T-cell (primary cell): ENCODE results near the gene ZCCHC8. TPM values are rescaled to one million over a fixed set of nuclear protein-coding genes. Genes with fewer than 3 reads are reported as not detected.
A peak's percentile ranks its signal among the peaks of the same experiment; 100 is the strongest.
"Not testable (repeated sequence)": the region's sequence is repeated elsewhere in the genome, so short reads cannot be mapped to it uniquely, and the experiment has no call there.

Source experiments
- ATAC-seq, 4 experiments: fragments of 200-7000 bp in 3 of 4; fragments of 150-1000 bp in 1 of 4; cut with Tn5 transposase; replicated peaks in 1 of 4; 1 replicate in 3 of 4; 2 replicates in 1 of 4; pipeline ENCODE4 v1.10.0; 2021; ENCODE audit warnings: moderate library complexity in 3 of 4, mild to moderate bottlenecking in 2 of 4, moderate number of reproducible peaks in 1 of 4
- CTCF ChIA-PET, 2 donors: fragments of 300-600 bp; sonication (Branson Sonifier 250); formaldehyde crosslinking; loops; one replicate each; lab custom pipeline; 2022; ENCODE audit warnings: antibody characterized with exemption in 2 of 2; lab: Charles Lee
- POLR2A ChIA-PET, 2 donors: fragments of 300-600 bp; sonication (Branson Sonifier 250); formaldehyde crosslinking; loops; one replicate each; lab custom pipeline; 2022; ENCODE audit warnings: antibody characterized with exemption in 2 of 2; lab: Charles Lee
- DNase-seq, 35 experiments: peaks; one replicate each; pipeline versions ENCODE4 v3.0.0 to v3.0.0-alpha.2; 2013 to 2023
- H3K27ac ChIP-seq: one replicate; pipeline ENCODE4 v1.5.1; 2013; ENCODE audit warnings: low read length
- H3K27me3 ChIP-seq, 2 experiments: replicated peaks in 1 of 2; 1 replicate in 1 of 2; 2 replicates in 1 of 2; pipeline versions ENCODE4 v1.6.1 to v1.7.0; 2013; ENCODE audit warnings: low read length in 1 of 2, mixed read lengths in 1 of 2; ENCODE audit not compliant: control insufficient read depth in 2 of 2, insufficient read depth in 2 of 2; ENCODE audit errors: extremely low read depth in 1 of 2
- H3K36me3 ChIP-seq, 2 donors: 1 replicate in 1 of 2; 2 replicates in 1 of 2; pipeline versions ENCODE4 v1.6.1 to v1.7.0; 2013; ENCODE audit warnings: low read length in 1 of 2; ENCODE audit not compliant: control insufficient read depth in 2 of 2, insufficient read depth in 1 of 2; ENCODE audit errors: extremely low read depth in 1 of 2
- H3K4me1 ChIP-seq, 2 experiments: 1 replicate in 1 of 2; 2 replicates in 1 of 2; pipeline versions ENCODE4 v1.6.1 to v1.7.0; 2013; ENCODE audit warnings: low read length in 2 of 2, mixed read lengths in 1 of 2; ENCODE audit not compliant: insufficient read depth in 2 of 2, control insufficient read depth in 1 of 2; ENCODE audit errors: extremely low read depth in 1 of 2
- H3K4me3 ChIP-seq, 2 donors: 1 replicate in 1 of 2; 2 replicates in 1 of 2; pipeline versions ENCODE4 v1.5.1 to v1.7.0; 2013; ENCODE audit warnings: mild to moderate bottlenecking in 2 of 2, low read length in 1 of 2, moderate library complexity in 1 of 2; ENCODE audit not compliant: control insufficient read depth in 1 of 2; ENCODE audit errors: extremely low read depth in 1 of 2
- H3K9me3 ChIP-seq: 2 replicates; pipeline ENCODE4 v1.7.0; 2013
- H3K27ac Mint-ChIP-seq, 2 donors: one replicate each; pipeline ENCODE4 v1.8.0; 2020 to 2021; ENCODE audit warnings: mild to moderate bottlenecking in 2 of 2, mixed read lengths in 2 of 2
- H3K27me3 Mint-ChIP-seq, 2 donors: one replicate each; pipeline ENCODE4 v1.8.0; 2021 to 2022; ENCODE audit warnings: mixed read lengths in 2 of 2
- H3K36me3 Mint-ChIP-seq: one replicate; pipeline ENCODE4 v1.8.0; 2021; ENCODE audit warnings: mixed read lengths
- H3K4me1 Mint-ChIP-seq, 3 donors: one replicate each; pipeline ENCODE4 v1.8.0; 2020 to 2022; ENCODE audit warnings: mixed read lengths in 3 of 3, mild to moderate bottlenecking in 1 of 3
- H3K4me3 Mint-ChIP-seq, 3 donors: one replicate each; pipeline ENCODE4 v1.8.0; 2020 to 2022; ENCODE audit warnings: mild to moderate bottlenecking in 3 of 3, mixed read lengths in 3 of 3, moderate library complexity in 3 of 3
- H3K9me3 Mint-ChIP-seq, 3 donors: one replicate each; pipeline ENCODE4 v1.8.0; 2020 to 2022; ENCODE audit warnings: mixed read lengths in 3 of 3
- WGBS: methylation state at CpG from one replicate; pipeline ENCODE4 v1.1.5; 2013; ENCODE audit warnings: missing lambda C conversion rate; ENCODE audit not compliant: insufficient coverage; 5-methylcytosine and 5-hydroxymethylcytosine counted together
- total RNA-seq, 35 experiments: library from RNA in 6 of 35; stranded (reverse) in 6 of 35; fragments of 120-200 nt in 1 of 35; gene quantifications; one replicate each; pipeline versions ENCODE4 v1.2.1 to v1.2.4 and lab custom pipeline; 2013 to 2026

ZCCHC8 gene
- total RNA-seq, 5 donors from 2014 or later (not counting 1 experiment from before 2014, with no cell fraction given): 41.9 to 49.5 (median 45.3) TPM

DNA sequence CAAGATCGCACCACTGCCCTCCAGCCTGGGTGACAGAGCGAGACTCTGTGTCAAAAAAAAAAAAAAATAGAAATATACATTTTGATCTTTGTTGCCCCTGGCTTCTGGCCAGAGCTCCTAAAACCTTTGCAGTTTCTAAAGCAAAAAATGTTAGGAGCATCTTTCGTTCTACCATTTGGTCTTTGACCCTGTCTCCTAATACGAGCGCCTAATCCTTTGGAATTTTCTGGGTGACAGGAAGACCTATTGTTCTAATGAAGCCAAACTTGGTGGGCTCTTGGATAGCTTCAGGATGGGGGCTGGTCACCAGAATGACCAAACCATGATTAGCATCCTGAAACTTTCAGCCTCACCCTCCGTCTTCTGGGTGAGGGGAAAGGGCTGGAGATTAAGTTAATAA is 46.0 kb downstream of the ZCCHC8 start:
- Mint-ChIP-seq H3K4me3 (peak overlapping the region in 1 of 3 donors; percentile 46), H3K36me3 (no peaks in the 10 kb centered on the region), H3K27ac (peak overlapping the region in 1 of 2 donors; percentile 22), H3K9me3 (no peaks in the 10 kb centered on the region), H3K4me1 (peaks cover 26 to 39% (median 34%) of the 10 kb centered on the region in 3 donors), H3K27me3 (no peaks in the 10 kb centered on the region)
- CTCF ChIA-PET: no interaction called here
- no peaks in the 10 kb centered on the region for H3K36me3 ChIP-seq
- H3K4me3 ChIP-seq: no peak overlapping the region
- no peaks in the 10 kb centered on the region for H3K27me3 ChIP-seq
- POLR2A ChIA-PET: interaction anchor here in 1 of 2 donors (0.6 kb wide), 1 partner anchor 13 kb away, joined by 3 read pairs; no protein-coding TSS in a partner anchor
- H3K27ac ChIP-seq: no peak overlapping the region
- 62% methylated on average over 4 of the region's 6 CpGs for whole genome bisulfite sequencing
- no peaks in the 10 kb centered on the region for H3K9me3 ChIP-seq
- peaks cover 18 to 33% of the 10 kb centered on the region in 2 experiments for H3K4me1 ChIP-seq
- ATAC-seq (no peak), DNase-seq (no peak)

- H3K4me3 Mint-ChIP-seq: peak overlapping the region in 2 of 3 donors; percentile 66 to 71
- H3K27ac ChIP-seq: peak overlapping the region; percentile 66
- H3K36me3 ChIP-seq: no peaks in the 10 kb centered on the region
- no peaks in the 10 kb centered on the region for H3K27me3 ChIP-seq
- CTCF ChIA-PET: no interaction called here
- no peaks in the 10 kb centered on the region for H3K9me3 Mint-ChIP-seq
- H3K36me3 Mint-ChIP-seq: no peaks in the 10 kb centered on the region
- DNase-seq (no peak), ATAC-seq (no peak)
- 98% methylated on average over 7 of the region's 12 CpGs for WGBS
- POLR2A ChIA-PET: interaction anchor here in 1 of 2 donors (0.6 kb wide), 2 partner anchors 14 to 129 kb away, joined by 3 read pairs; no protein-coding TSS in a partner anchor
- H3K27me3 Mint-ChIP-seq: no peaks in the 10 kb centered on the region
- no peaks in the 10 kb centered on the region for H3K9me3 ChIP-seq
- peak overlapping the region; percentile 94 to 100 for H3K27ac Mint-ChIP-seq
- H3K4me1 ChIP-seq: peaks cover 18 to 33% of the 10 kb centered on the region in 2 experiments
- H3K4me3 ChIP-seq: no peak overlapping the region
- H3K4me1 Mint-ChIP-seq: peaks cover 26 to 39% (median 34%) of the 10 kb centered on the region in 3 donors
These were observed 46.4 kb downstream of the ZCCHC8 start for GRCh38 chr12:122454250-122454721.

DNA sequence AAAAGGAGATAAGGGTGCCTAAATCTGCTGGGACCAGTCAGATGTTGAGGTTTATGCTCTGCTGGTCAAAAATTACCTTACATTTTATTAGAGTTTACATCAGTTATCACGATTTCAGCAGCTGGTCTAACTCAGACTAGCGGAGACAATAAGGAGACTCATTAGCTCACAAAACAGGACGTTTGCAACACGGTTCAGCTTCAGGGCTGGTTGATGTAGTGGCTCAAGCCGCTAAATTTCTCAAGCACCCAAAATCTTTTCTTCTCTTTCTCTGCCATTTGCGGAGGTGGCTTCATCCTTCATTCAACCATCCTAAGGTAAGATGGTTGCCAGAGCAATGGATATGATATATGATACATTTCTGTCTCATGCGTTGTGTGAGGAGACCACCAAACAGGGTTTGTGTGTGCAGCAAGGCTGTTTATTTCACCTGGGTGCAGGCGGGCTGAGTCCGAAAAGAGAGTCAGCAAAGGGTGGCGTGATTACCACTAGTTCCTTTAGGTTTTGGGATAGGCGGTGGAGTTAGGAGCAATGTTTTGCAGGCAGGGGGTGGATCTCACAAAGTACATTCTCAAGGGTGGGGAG is 47.9 kb downstream of the ZCCHC8 start:
- 60% methylated on average over 5 of the region's 11 CpGs for WGBS
- H3K4me3 Mint-ChIP-seq: peak overlapping the region; percentile 66 to 71 (median 66)

DNA sequence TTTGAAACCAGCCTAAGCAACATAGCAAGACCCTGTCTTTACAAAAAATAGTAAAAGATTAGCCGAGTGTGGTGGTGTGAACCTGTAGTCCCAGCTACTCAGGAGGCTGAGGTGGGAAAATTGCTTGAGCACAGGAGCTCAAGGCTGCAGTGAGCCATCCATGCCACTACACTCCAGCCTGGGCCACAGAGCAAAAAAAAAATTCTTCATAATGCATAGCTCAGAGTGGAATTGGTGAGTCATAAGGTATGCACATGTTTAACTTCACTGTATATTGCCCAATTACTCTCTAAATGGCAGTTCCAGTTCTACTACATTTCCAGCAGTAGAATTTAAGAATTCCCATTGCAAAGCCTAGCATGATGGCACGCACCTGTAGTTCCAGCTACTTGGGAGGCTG is 51.4 kb downstream of the ZCCHC8 start:
- no CpG with 5 or more reads among the region's 2 CpGs for WGBS
- no peaks in the 10 kb centered on the region for H3K27me3 ChIP-seq
- no peak for ATAC-seq
- peaks cover 17 to 23% of the 10 kb centered on the region in 2 experiments for H3K4me1 ChIP-seq
- ChIA-PET POLR2A (interaction anchor here in 1 of 2 donors (0.6 kb wide), 1 partner anchor 23 kb away, joined by 3 read pairs; no protein-coding TSS in a partner anchor), CTCF (interaction anchor here (0.6 to 0.8 kb wide), 3 partner anchors 22 to 225 kb away, joined by 3 to 4 read pairs (median 3); no protein-coding TSS in a partner anchor)
- no peak overlapping the region for H3K4me3 ChIP-seq
- Mint-ChIP-seq H3K9me3 (no peaks in the 10 kb centered on the region), H3K27ac (no peak overlapping the region), H3K27me3 (no peaks in the 10 kb centered on the region), H3K4me3 (no peak overlapping the region), H3K4me1 (peaks cover 24% of the 10 kb centered on the region in 3 donors), H3K36me3 (no peaks in the 10 kb centered on the region)
- H3K9me3 ChIP-seq: no peaks in the 10 kb centered on the region
- DNase-seq: no peak
- H3K36me3 ChIP-seq: no peaks in the 10 kb centered on the region
- no peak overlapping the region for H3K27ac ChIP-seq

More for the DNA sequence above, 47.9 kb downstream of the ZCCHC8 start:
- Histone ChIP-seq H3K27me3 (no peaks in the 10 kb centered on the region), H3K4me3 (no peak overlapping the region), H3K4me1 (peaks cover 18 to 29% of the 10 kb centered on the region in 2 experiments), H3K9me3 (no peaks in the 10 kb centered on the region), H3K36me3 (no peaks in the 10 kb centered on the region), H3K27ac (peak overlapping the region; percentile 66)
- no peaks in the 10 kb centered on the region for H3K9me3 Mint-ChIP-seq
- peaks cover 26 to 37% (median 33%) of the 10 kb centered on the region in 3 donors for H3K4me1 Mint-ChIP-seq
- no peaks in the 10 kb centered on the region for H3K36me3 Mint-ChIP-seq
- H3K27me3 Mint-ChIP-seq: no peaks in the 10 kb centered on the region
- DNase-seq: peak in 7 of 35 experiments; percentile 2 to 34 (median 9)
- ChIA-PET POLR2A (interaction anchor here in 1 of 2 donors (0.6 kb wide), 1 partner anchor 261 kb away, joined by 3 read pairs; no protein-coding TSS in a partner anchor), CTCF (interaction anchor here in 1 of 2 donors (1.6 kb wide), 1 partner anchor 19 kb away, joined by 5 read pairs; no protein-coding TSS in a partner anchor)
- H3K27ac Mint-ChIP-seq: peak overlapping the region; percentile 94 to 100
- ATAC-seq: peak in 3 of 4 experiments; percentile 24 to 39 (median 36)

GRCh38 chr12:122447825-122448224 is 52.9 kb downstream of the ZCCHC8 start:
- H3K27ac ChIP-seq, POLR2A ChIA-PET, H3K4me1 Mint-ChIP-seq, H3K36me3 Mint-ChIP-seq, H3K27me3 Mint-ChIP-seq, H3K4me1 ChIP-seq, H3K27me3 ChIP-seq, H3K27ac Mint-ChIP-seq, H3K4me3 Mint-ChIP-seq, H3K9me3 Mint-ChIP-seq, H3K36me3 ChIP-seq, DNase-seq, ATAC-seq, H3K4me3 ChIP-seq, H3K9me3 ChIP-seq: not testable (repeated sequence)
- CTCF ChIA-PET: interaction anchor here in 1 of 2 donors (0.6 kb wide), 1 partner anchor 1135 kb away, joined by 3 read pairs; no protein-coding TSS in a partner anchor
- 80% methylated on average over 1 of the region's 3 CpGs for WGBS

DNA sequence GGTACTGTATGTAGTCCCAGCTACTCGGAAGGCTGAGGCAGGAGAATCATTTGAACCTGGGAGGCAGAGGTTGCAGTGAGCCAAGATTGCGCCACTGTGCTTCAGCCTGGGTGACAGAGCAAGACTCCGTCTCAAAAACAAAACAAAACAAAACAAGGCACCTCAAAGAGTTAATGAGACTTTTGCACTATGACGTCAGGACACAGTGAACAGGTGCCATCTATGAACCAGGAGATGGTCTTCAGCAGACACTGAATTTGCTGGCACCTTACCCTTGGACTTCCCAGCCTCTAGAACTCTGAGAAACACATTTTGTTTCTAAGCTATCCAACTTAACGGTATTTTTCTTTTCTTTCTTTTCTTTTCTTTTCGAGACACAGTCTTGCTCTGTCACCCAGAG is 54.3 kb downstream of the ZCCHC8 start:
- CTCF ChIA-PET, H3K27ac Mint-ChIP-seq, H3K36me3 Mint-ChIP-seq, H3K4me1 Mint-ChIP-seq, DNase-seq, H3K27ac ChIP-seq, H3K4me3 ChIP-seq, H3K27me3 Mint-ChIP-seq, H3K9me3 Mint-ChIP-seq, ATAC-seq, H3K36me3 ChIP-seq, H3K4me1 ChIP-seq, H3K4me3 Mint-ChIP-seq, H3K9me3 ChIP-seq, POLR2A ChIA-PET, H3K27me3 ChIP-seq: not testable (repeated sequence)
- WGBS: 71% methylated on average over 2 of the region's 6 CpGs
